ENCODE results near the gene GNA12. TPM values are rescaled to one million over a fixed set of nuclear protein-coding genes. Genes with fewer than 3 reads are reported as not detected.
A peak's percentile ranks its signal among the peaks of the same experiment; 100 is the strongest.

Gene GNA12
- total RNA-seq, 1 experiment from 2014 or later: 36.2 TPM

DNA sequence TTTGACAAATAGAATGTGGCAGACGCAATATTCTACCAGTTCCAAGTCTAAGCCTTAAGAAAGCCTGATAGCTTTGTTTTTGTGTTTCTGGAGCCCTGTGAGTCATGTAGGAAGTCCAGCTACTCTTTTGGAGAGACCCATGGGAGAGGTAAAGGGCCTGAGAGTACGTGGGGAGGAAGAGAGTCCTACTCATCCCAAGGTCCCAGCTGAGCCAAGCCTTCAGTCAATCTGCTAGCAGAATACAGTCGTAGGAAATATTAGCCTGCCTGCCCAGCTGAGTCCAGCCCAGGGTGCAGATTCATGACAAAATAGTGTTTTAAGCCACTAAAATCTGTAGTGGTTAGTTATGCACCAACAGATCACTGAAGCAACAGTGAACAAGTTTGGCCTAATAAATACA is 9.0 kb upstream of the GNA12 start:
- no peaks in the 10 kb centered on the region for H3K27me3 Mint-ChIP-seq (ENCODE audit: insufficient read depth, unreplicated experiment)
- TF ChIP-seq, protein P1, sequence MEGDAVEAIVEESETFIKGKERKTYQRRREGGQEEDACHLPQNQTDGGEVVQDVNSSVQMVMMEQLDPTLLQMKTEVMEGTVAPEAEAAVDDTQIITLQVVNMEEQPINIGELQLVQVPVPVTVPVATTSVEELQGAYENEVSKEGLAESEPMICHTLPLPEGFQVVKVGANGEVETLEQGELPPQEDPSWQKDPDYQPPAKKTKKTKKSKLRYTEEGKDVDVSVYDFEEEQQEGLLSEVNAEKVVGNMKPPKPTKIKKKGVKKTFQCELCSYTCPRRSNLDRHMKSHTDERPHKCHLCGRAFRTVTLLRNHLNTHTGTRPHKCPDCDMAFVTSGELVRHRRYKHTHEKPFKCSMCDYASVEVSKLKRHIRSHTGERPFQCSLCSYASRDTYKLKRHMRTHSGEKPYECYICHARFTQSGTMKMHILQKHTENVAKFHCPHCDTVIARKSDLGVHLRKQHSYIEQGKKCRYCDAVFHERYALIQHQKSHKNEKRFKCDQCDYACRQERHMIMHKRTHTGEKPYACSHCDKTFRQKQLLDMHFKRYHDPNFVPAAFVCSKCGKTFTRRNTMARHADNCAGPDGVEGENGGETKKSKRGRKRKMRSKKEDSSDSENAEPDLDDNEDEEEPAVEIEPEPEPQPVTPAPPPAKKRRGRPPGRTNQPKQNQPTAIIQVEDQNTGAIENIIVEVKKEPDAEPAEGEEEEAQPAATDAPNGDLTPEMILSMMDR (IDR thresholded peaks at IDR 0.05; ENCODE audit: unreplicated experiment): no peak

DNA sequence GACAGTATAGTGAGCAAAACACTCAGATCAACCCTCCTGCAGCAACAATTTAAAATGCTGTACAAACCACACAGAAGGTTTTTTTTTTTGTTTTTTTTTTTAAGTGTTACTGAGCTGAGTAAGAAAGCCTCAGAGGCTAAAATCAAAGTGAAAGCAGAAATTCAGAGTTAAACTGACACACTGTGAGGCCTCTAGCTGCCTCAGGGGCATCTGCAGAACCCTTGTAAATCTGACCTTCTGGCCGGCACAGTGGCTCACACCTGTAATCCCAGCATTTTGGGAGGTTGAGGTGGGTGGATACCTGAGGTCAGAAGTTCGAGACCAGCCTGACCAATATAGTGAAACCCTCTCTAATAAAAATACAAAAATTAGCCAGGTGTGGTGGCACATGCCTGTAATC is 7.4 kb upstream of the GNA12 start:
- H3K36me3 Mint-ChIP-seq (ENCODE audit: insufficient read depth, unreplicated experiment): no peaks in the 10 kb centered on the region
- CTCF ChIA-PET: no interaction called here
- intact Hi-C loops (cut with micrococcal nuclease): no loop called here

More for the DNA sequence above, 9.0 kb upstream of the GNA12 start:
- BruUV-seq (replicated peaks): no TSS peak
- H3K4me1 Mint-ChIP-seq (ENCODE audit: insufficient read depth, unreplicated experiment): peaks cover 4% of the 10 kb centered on the region
- H3K4me3 Mint-ChIP-seq (ENCODE audit: unreplicated experiment): no peak overlapping the region
- no peaks in the 10 kb centered on the region for H3K36me3 Mint-ChIP-seq (ENCODE audit: insufficient read depth, unreplicated experiment)
- CTCF ChIA-PET: interaction anchor here (0.6 to 1.2 kb wide), 3 partner anchors 9 to 295 kb away, joined by 4 to 5 read pairs (median 4); no protein-coding TSS in a partner anchor
- DNase-seq (ENCODE audit: unreplicated experiment): peak; percentile 63
- POLR2A ChIA-PET: interaction anchor here (0.5 kb wide), 1 partner anchor 12 kb away, joined by 3 read pairs; no protein-coding TSS in a partner anchor
- H3K27ac Mint-ChIP-seq (ENCODE audit: low read depth, unreplicated experiment): peak overlapping the region; percentile 32
- no peaks in the 10 kb centered on the region for H3K9me3 Mint-ChIP-seq (ENCODE audit: unreplicated experiment)
- intact Hi-C loops (cut with micrococcal nuclease): no loop called here

DNA sequence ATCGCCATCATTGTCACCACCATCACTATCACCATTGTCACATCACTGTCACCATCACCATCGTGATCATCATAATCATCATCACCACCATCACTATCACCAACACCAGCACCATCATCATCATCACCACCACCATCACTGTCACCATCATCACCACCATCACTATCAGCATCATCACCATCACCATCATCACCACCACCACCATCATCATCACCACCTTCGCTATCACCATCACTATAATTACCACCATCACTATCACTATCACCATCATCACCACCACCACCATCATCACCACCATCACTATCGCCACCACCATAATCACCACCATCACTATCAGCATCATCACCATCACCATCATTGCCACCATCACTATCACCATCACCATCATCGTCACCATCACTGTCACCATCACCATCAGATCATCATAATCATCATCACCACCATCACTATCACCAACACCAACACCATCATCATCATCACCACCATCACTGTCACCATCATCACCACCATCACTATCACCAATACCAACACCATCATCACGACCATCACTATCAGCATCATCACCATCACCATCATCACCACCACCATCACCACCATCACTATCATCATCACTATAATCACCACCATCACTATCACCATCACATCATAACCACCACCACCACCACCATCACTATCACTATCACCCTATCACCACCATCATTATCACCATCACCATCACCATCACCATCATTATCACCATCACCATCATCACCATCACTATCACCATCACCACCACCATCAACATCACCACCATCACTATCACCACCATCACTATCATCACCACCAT is 6.0 kb upstream of the GNA12 start:
- H3K27me3 Mint-ChIP-seq (ENCODE audit: insufficient read depth, unreplicated experiment): no peaks in the 10 kb centered on the region
- DNase-seq (ENCODE audit: unreplicated experiment): no peak
- BruUV-seq (replicated peaks): no TSS peak
- intact Hi-C loops (cut with micrococcal nuclease): no loop called here
- H3K36me3 Mint-ChIP-seq (ENCODE audit: insufficient read depth, unreplicated experiment): no peaks in the 10 kb centered on the region
- peaks cover 4% of the 10 kb centered on the region for H3K4me1 Mint-ChIP-seq (ENCODE audit: insufficient read depth, unreplicated experiment)
- H3K9me3 Mint-ChIP-seq (ENCODE audit: unreplicated experiment): no peaks in the 10 kb centered on the region
- TF ChIP-seq, protein P1 (IDR thresholded peaks at IDR 0.05; ENCODE audit: unreplicated experiment): no peak
- no peak overlapping the region for H3K27ac Mint-ChIP-seq (ENCODE audit: low read depth, unreplicated experiment)
- CTCF ChIA-PET: no interaction called here
- POLR2A ChIA-PET: no interaction called here
- no peak overlapping the region for H3K4me3 Mint-ChIP-seq (ENCODE audit: unreplicated experiment)

More for the DNA sequence above, 7.4 kb upstream of the GNA12 start:
- Mint-ChIP-seq H3K27ac (ENCODE audit: low read depth, unreplicated experiment) (no peak overlapping the region), H3K27me3 (ENCODE audit: insufficient read depth, unreplicated experiment) (no peaks in the 10 kb centered on the region), H3K4me3 (ENCODE audit: unreplicated experiment) (no peak overlapping the region), H3K9me3 (ENCODE audit: unreplicated experiment) (no peaks in the 10 kb centered on the region), H3K4me1 (ENCODE audit: insufficient read depth, unreplicated experiment) (peaks cover 4% of the 10 kb centered on the region)
- TF ChIP-seq, protein P1 (IDR thresholded peaks at IDR 0.05; ENCODE audit: unreplicated experiment): no peak
- no TSS peak for BruUV-seq (replicated peaks)
- POLR2A ChIA-PET: no interaction called here
- DNase-seq (ENCODE audit: unreplicated experiment): no peak

DNA sequence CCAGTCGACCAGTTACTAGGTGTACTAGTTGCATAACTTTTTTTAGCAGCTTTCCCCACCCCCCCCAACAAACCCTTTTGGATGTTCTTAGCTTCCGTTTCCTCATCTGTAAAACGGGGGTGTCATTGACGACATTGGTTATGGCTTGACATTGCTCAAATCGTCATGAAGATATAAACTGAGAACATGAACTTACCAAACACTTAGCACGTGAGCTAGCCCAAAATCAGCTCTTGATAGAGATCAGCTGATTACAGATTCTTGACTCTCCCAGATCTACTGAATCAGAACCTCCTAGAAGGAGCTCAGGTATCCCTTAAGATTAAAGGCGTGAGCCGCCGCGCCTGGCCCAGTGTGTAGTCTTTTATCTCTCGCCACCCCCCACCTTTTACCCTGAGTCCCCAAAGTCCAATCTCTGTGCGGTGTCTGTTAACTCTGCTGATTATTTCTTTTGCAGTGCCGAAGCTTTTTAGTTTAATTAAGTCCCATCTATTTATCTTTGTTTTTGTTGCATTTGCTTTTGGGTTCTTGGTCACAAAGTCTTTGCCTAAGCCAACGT is 1.0 kb upstream of the GNA12 start:
- Mint-ChIP-seq H3K9me3 (ENCODE audit: unreplicated experiment) (no peaks in the 10 kb centered on the region), H3K4me3 (ENCODE audit: unreplicated experiment) (peak overlapping the region; percentile 75), H3K36me3 (ENCODE audit: insufficient read depth, unreplicated experiment) (peaks cover 14% of the 10 kb centered on the region), H3K4me1 (ENCODE audit: insufficient read depth, unreplicated experiment) (peaks cover 22% of the 10 kb centered on the region), H3K27me3 (ENCODE audit: insufficient read depth, unreplicated experiment) (no peaks in the 10 kb centered on the region), H3K27ac (ENCODE audit: low read depth, unreplicated experiment) (peak overlapping the region; percentile 28)
- intact Hi-C loops (cut with micrococcal nuclease): no loop called here
- no TSS peak for BruUV-seq (replicated peaks)
- CTCF ChIA-PET: interaction anchor here (0.6 to 0.8 kb wide), 2 partner anchors 21 to 916 kb away, joined by 3 to 7 read pairs; no protein-coding TSS in a partner anchor
- no peak for DNase-seq (ENCODE audit: unreplicated experiment)
- TF ChIP-seq, protein P1 (IDR thresholded peaks at IDR 0.05; ENCODE audit: unreplicated experiment): no peak
- POLR2A ChIA-PET: interaction anchor here (0.9 to 1.1 kb wide), 2 partner anchors 10 to 87 kb away, joined by 3 to 6 read pairs; no protein-coding TSS in a partner anchor

Data from MCF 10A (cell line).